DOHH2 (cell line): ENCODE results near the gene MFN1.

ENCODE experiments used
- H3F3A ChIP-seq: fragments of 200-600 bp; sonication (generic), shearing (Covaris generic); 2 replicates; pipeline ENCODE4 v1.6.0; 2016; ENCODE audit warnings: antibody characterized with exemption, mild to moderate bottlenecking; ENCODE audit not compliant: control insufficient read depth, insufficient read depth
- H3K27ac ChIP-seq: fragments of 200-600 bp; sonication (generic); 2 replicates; pipeline ENCODE4 v1.5.1; 2014; ENCODE audit warnings: low read depth, mild to moderate bottlenecking, low read length, moderate library complexity
- H3K27me3 ChIP-seq: fragments of 200-600 bp; sonication (generic); 2 replicates; pipeline ENCODE4 v1.6.1; 2014; ENCODE audit warnings: mild to moderate bottlenecking, low read length, mixed read lengths; ENCODE audit not compliant: control insufficient read depth
- H3K36me3 ChIP-seq: fragments of 200-600 bp; sonication (generic); 2 replicates; pipeline ENCODE4 v1.6.1; 2014; ENCODE audit warnings: mild to moderate bottlenecking, low read length, moderate library complexity, mixed read lengths; ENCODE audit not compliant: control insufficient read depth
- H3K4me1 ChIP-seq: fragments of 200-600 bp; sonication (generic); 2 replicates; pipeline ENCODE4 v1.6.1; 2014; ENCODE audit warnings: mild to moderate bottlenecking, low read length, mixed read lengths; ENCODE audit not compliant: control insufficient read depth
- H3K4me2 ChIP-seq: fragments of 200-600 bp; sonication (generic); 2 replicates; pipeline ENCODE4 v1.6.0; 2014; ENCODE audit warnings: mild to moderate bottlenecking, low read length, moderate library complexity
- H3K4me3 ChIP-seq: fragments of 200-600 bp; sonication (generic); 2 replicates; pipeline ENCODE4 v1.5.1; 2014; ENCODE audit warnings: mild to moderate bottlenecking, low read length, mixed read lengths
- H3K79me2 ChIP-seq: fragments of 200-600 bp; sonication (generic); 2 replicates; pipeline ENCODE4 v1.6.1; 2014; ENCODE audit warnings: mild to moderate bottlenecking, low read length, mixed read lengths; ENCODE audit not compliant: control insufficient read depth
- H3K9me2 ChIP-seq: fragments of 200-600 bp; sonication (generic); replicated peaks from 2 replicates; pipeline ENCODE4 v1.6.1; 2014; ENCODE audit warnings: mild to moderate bottlenecking, low read length, mixed read lengths; ENCODE audit not compliant: control insufficient read depth
- H3K9me3 ChIP-seq: fragments of 200-600 bp; sonication (generic); 2 replicates; pipeline ENCODE4 v1.6.1; 2014; ENCODE audit warnings: antibody characterized with exemption, low read length, mixed read lengths; ENCODE audit not compliant: control insufficient read depth, insufficient read depth
- H4K20me1 ChIP-seq: fragments of 200-600 bp; sonication (generic); 2 replicates; pipeline ENCODE4 v1.6.0; 2014; ENCODE audit warnings: low read depth, mild to moderate bottlenecking, antibody characterized with exemption, low read length, moderate library complexity; ENCODE audit not compliant: control insufficient read depth, insufficient read depth
- EZH2phosphoT487 ChIP-seq: fragments of 200-600 bp; sonication (generic); IDR thresholded peaks from 2 replicates; pipeline ENCODE4 v1.6.1; 2017; ENCODE audit warnings: borderline replicate concordance, mild to moderate bottlenecking, antibody characterized with exemption, low read length, moderate library complexity, mixed read lengths
- TF ChIP-seq, protein P1 (sequence below): fragments of 200-600 bp; sonication (generic); IDR thresholded peaks from one replicate; pipeline ENCODE4 v1.5.1; 2014; ENCODE audit warnings: antibody characterized with exemption, mild to moderate bottlenecking, low read depth, low read length; ENCODE audit not compliant: poor library complexity, severe bottlenecking

MFN1 gene

DNA sequence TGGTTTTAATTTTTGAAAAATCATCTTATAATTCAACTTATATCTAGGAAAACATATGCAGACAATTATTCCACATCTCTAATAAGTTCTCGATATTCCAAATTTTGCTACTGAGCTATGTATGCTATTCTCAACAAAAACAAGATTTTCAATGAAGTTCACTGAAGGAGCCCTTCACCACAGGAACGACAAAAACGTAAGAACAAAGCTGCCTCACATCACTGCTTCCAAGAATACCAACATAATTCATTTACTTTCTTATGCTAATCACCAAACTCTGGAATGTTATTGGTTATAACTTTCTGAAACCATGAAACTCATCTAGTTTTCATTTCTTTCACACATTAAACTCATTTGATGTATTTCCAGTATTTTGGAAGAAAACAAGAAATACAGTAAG is 54.1 kb downstream of the MFN1 start:
- H3K27me3 ChIP-seq, result no peaks in the 10 kb centered on the region
- H3K79me2 ChIP-seq, result no peaks in the 10 kb centered on the region
- peaks cover 39% of the 10 kb centered on the region for H3K36me3 ChIP-seq
- H3K27ac ChIP-seq, result no peak overlapping the region
- H3K9me3 ChIP-seq, result no peaks in the 10 kb centered on the region
- no peak overlapping the region for H3K4me2 ChIP-seq
- H3K4me3 ChIP-seq, result no peak overlapping the region
- TF ChIP-seq, protein P1, sequence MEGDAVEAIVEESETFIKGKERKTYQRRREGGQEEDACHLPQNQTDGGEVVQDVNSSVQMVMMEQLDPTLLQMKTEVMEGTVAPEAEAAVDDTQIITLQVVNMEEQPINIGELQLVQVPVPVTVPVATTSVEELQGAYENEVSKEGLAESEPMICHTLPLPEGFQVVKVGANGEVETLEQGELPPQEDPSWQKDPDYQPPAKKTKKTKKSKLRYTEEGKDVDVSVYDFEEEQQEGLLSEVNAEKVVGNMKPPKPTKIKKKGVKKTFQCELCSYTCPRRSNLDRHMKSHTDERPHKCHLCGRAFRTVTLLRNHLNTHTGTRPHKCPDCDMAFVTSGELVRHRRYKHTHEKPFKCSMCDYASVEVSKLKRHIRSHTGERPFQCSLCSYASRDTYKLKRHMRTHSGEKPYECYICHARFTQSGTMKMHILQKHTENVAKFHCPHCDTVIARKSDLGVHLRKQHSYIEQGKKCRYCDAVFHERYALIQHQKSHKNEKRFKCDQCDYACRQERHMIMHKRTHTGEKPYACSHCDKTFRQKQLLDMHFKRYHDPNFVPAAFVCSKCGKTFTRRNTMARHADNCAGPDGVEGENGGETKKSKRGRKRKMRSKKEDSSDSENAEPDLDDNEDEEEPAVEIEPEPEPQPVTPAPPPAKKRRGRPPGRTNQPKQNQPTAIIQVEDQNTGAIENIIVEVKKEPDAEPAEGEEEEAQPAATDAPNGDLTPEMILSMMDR, result no peak
- TF ChIP-seq EZH2phosphoT487, result no peak
- H3K4me1 ChIP-seq, result 0 out of 2 replicates have a peak, but pooled peaks cover 3% of the 10 kb centered on the region
- H4K20me1 ChIP-seq, result no peaks in the 10 kb centered on the region
- no peaks in the 10 kb centered on the region for H3F3A ChIP-seq
- no peaks in the 10 kb centered on the region for H3K9me2 ChIP-seq

DNA sequence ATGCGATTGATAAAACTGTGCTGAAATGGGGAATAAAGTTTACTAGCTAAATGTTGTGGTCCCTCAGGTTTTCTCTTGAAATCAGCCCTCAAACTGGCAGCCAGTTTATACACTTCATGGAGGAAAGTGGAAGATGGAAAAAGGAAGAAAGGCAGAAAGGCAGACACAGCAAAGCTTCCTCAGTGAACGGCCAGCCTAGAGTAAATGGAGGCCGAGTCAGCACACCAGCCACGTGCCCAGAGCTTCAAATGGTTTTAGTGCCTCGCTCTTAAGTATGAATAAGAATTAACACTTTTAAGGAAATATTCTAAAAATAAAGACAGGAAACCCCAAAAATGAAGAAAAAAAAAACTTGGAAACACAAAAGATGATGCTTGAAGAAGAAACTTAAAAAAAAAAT is 55.5 kb downstream of the MFN1 start:
- Histone ChIP-seq H3K36me3 (peaks cover 36% of the 10 kb centered on the region), H3K27ac (no peak overlapping the region)

DNA sequence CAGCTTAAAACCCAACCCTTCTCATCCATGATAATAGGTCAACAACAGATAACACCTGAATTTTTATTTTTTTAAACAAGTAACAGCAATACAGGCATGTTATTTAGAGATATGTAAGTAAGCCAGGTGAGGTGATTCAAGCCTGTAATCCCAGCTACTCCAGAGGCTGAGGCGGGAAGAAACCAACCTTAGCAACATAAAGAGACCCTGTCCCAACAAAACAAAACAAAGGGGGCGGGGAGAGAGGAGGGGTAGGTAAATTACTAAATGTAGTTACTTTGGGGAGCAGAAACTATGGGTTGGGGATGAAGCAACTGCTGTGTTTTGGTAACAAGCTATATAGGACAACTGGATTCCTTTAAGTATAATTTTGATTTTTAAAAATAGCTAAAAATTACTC is 56.8 kb downstream of the MFN1 start:
- Histone ChIP-seq H3K79me2 (no peaks in the 10 kb centered on the region), H3K9me2 (no peaks in the 10 kb centered on the region), H3F3A (no peaks in the 10 kb centered on the region), H3K4me1 (no peaks in the 10 kb centered on the region), H3K27me3 (no peaks in the 10 kb centered on the region), H3K9me3 (no peaks in the 10 kb centered on the region), H3K4me3 (no peak overlapping the region), H4K20me1 (no peaks in the 10 kb centered on the region), H3K27ac (no peak overlapping the region), H3K36me3 (peaks cover 36% of the 10 kb centered on the region), H3K4me2 (no peak overlapping the region)
- TF ChIP-seq, protein P1, result no peak
- no peak for TF ChIP-seq EZH2phosphoT487

More for the DNA sequence above, 55.5 kb downstream of the MFN1 start:
- TF ChIP-seq, protein P1, result no peak
- TF ChIP-seq EZH2phosphoT487, result no peak
- no peaks in the 10 kb centered on the region for H3K79me2 ChIP-seq
- H3K9me2 ChIP-seq, result no peaks in the 10 kb centered on the region
- no peaks in the 10 kb centered on the region for H3F3A ChIP-seq
- H3K4me3 ChIP-seq, result no peak overlapping the region
- 0 out of 2 replicates have a peak, but pooled peaks cover 3% of the 10 kb centered on the region for H3K4me1 ChIP-seq
- H4K20me1 ChIP-seq, result no peaks in the 10 kb centered on the region
- H3K4me2 ChIP-seq, result no peak overlapping the region
- no peaks in the 10 kb centered on the region for H3K27me3 ChIP-seq
- no peaks in the 10 kb centered on the region for H3K9me3 ChIP-seq

DNA sequence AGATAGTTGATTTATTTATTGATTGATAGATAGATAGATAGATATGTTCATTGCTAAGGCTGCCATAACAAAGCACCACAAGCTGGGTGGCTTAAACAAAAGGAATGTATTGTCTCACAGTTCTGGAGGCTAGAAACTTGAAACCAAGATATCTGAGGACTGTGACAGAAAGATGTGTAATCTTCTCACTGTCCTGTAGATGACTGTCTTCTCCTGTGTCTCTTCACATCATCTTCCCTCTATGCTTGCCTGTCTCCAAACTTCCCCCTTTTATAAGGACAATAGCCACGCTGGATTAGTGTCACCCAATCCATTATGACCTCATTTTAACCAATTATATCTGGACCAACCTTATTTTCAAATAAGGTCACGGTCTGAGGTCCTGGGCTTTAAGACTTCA is 62.8 kb downstream of the MFN1 start:
- H3K9me3 ChIP-seq, result no peaks in the 10 kb centered on the region

More for the DNA sequence above, 62.8 kb downstream of the MFN1 start:
- Histone ChIP-seq H3K9me2 (no peaks in the 10 kb centered on the region), H3K27ac (no peak overlapping the region), H4K20me1 (no peaks in the 10 kb centered on the region), H3F3A (no peaks in the 10 kb centered on the region; the same call in 1 of the 2 replicates), H3K36me3 (peaks cover 17% of the 10 kb centered on the region), H3K27me3 (no peaks in the 10 kb centered on the region), H3K4me2 (no peak overlapping the region), H3K4me1 (no peaks in the 10 kb centered on the region), H3K4me3 (no peak overlapping the region), H3K79me2 (no peaks in the 10 kb centered on the region)
- TF ChIP-seq, protein P1, result peak; percentile 46
- no peak for TF ChIP-seq EZH2phosphoT487
